T-helper 1 cell treated with Interleukin-12 subunit alpha and Interleukin-12 subunit beta and Interleukin-4 antibody, amounts not matched to agents 30 μg/mL and 1 μg/mL, for 36 hours (primary cell): ENCODE measurements around the gene GLTPD2.

Experiments used
- H3K27ac Mint-ChIP-seq: one replicate; pipeline ENCODE4 v1.8.0; 2021; ENCODE audit warnings: mild to moderate bottlenecking, mixed read lengths
- H3K27me3 Mint-ChIP-seq: one replicate; pipeline ENCODE4 v1.8.0; 2021; ENCODE audit warnings: low read depth, mixed read lengths
- H3K36me3 Mint-ChIP-seq: one replicate; pipeline ENCODE4 v1.8.0; 2021; ENCODE audit warnings: low read depth, mixed read lengths
- H3K4me1 Mint-ChIP-seq: one replicate; pipeline ENCODE4 v1.8.0; 2021; ENCODE audit warnings: low read depth, mixed read lengths
- H3K4me3 Mint-ChIP-seq: one replicate; pipeline ENCODE4 v1.8.0; 2021; ENCODE audit warnings: mild to moderate bottlenecking, moderate library complexity, mixed read lengths
- H3K9me3 Mint-ChIP-seq: one replicate; pipeline ENCODE4 v1.8.0; 2021; ENCODE audit warnings: mixed read lengths

The GLTPD2 gene

GRCh38 chr17:4837471-4838308, 48.9 kb downstream of the GLTPD2 start:
- Mint-ChIP-seq H3K27me3 (no peaks in the 10 kb centered on the region), H3K4me1 (peaks cover 59% of the 10 kb centered on the region), H3K27ac (no peak overlapping the region), H3K36me3 (peaks cover 10% of the 10 kb centered on the region), H3K4me3 (no peak overlapping the region), H3K9me3 (no peaks in the 10 kb centered on the region)

GRCh38 chr17:4838309-4838785, 49.6 kb downstream of the GLTPD2 start:
- Mint-ChIP-seq H3K4me1 (peaks cover 59% of the 10 kb centered on the region), H3K4me3 (no peak overlapping the region), H3K27ac (no peak overlapping the region), H3K27me3 (no peaks in the 10 kb centered on the region), H3K9me3 (no peaks in the 10 kb centered on the region), H3K36me3 (peaks cover 10% of the 10 kb centered on the region)

DNA sequence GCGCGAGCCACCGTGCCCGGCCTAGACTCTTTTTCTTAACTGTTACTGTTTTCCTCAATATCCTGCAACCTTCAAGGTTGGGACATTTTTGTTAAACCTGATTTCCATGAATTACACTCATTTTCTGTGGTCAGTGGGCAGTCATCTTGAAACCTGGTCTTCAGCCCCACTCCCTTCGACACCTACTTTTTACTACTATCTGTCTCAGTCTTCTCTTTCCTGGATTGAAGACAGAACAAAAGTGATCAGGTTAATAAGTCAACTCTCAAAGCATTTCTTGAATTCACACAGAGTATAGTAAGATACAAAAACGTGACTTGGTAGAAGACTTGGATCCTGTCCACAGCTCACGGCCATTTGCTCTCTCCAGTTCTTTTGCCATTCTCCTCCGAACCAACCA, 50.5 kb downstream of the GLTPD2 start:
- H3K4me1 Mint-ChIP-seq, result peaks cover 53% of the 10 kb centered on the region
- H3K4me3 Mint-ChIP-seq, result no peak overlapping the region
- H3K36me3 Mint-ChIP-seq, result peaks cover 8% of the 10 kb centered on the region

More for the DNA sequence above, 50.5 kb downstream of the GLTPD2 start:
- Mint-ChIP-seq H3K27me3 (no peaks in the 10 kb centered on the region), H3K9me3 (no peaks in the 10 kb centered on the region), H3K27ac (no peak overlapping the region)
